GM21528 (cell line): ENCODE measurements around the gene MT2A.
"Not testable (repeated sequence)": the region's sequence is repeated elsewhere in the genome, so short reads cannot be mapped to it uniquely, and the experiment has no call there.

ENCODE experiments used
- ATAC-seq: cut with Tn5 transposase; IDR thresholded peaks from one replicate; pipeline ENCODE4 v1.9.1; 2021; ENCODE audit warnings: mild to moderate bottlenecking, moderate library complexity; ENCODE audit not compliant: unreplicated experiment, low FRiP score

Gene MT2A

DNA sequence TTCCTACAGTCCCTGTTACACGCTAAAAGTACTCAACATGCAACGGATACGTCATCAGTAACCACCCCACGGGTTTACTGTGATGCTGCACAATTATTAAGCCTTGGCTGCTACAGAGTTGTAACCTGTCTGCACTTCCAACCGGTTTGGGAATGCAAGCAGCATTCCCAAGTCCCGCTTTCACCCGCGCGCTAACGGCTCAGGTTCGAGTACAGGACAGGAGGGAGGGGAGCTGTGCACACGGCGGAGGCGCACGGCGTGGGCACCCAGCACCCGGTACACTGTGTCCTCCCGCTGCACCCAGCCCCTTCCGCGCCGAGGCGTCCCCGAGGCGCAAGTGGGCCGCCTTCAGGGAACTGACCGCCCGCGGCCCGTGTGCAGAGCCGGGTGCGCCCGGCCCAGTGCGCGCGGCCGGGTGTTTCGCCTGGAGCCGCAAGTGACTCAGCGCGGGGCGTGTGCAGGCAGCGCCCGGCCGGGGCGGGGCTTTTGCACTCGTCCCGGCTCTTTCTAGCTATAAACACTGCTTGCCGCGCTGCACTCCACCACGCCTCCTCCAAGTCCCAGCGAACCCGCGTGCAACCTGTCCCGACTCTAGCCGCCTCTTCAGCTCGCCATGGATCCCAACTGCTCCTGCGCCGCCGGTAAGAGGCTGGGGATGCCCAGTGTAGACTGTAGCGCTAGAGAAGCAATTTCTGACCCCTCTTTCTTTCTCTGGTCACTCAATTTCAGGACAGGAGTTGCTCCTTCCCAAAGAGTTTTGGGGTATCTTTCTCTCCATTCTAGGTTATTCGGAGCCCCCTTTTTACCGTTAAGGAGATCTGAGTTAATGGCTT, at the start of gene MT2A:
TSS of gene MT2A (plus strand) at position 542 of the 833 bp plus-strand sequence. CDS start at position 614, 72 bp downstream.
- ATAC-seq = peak; percentile 80

DNA sequence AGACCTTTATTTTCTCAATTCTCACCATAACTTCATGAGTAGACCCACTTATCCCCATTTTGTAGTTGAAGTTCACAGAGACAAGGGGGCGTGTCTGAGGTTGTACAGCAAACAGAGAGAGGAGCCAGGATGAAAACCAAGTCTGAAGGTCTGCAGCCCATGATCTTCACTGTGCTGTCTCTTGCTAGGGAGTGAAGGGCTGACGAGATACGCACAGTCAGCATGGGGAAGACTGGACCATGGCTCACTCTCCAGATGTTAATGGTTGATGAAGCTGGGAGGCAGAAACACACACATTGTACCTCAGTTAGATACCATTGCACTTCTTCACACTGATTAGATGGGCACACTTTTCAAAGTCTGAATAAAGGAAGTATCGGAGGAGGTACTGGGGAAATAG, 49.3 kb upstream of the MT2A start:
- ATAC-seq = no peak

DNA sequence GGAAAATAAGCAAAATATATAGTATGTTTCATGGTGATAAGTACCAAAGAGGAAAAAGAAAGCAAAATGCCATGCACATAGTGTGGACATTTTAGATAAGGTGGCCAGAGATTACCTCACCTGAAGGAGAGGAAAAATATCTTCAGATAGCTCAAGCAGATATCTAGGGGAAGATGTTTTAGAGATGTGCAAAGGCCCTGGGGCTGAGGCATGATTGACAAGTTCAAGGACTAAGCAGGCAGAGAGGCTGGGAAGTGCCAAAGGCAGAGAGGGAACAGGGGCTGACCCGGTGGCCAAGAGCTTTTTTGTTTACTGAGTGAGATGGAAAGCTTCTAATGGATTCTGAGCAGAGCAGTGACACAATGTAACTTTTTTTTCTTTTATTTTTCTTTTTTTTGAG, 47.9 kb upstream of the MT2A start:
- no peak for ATAC-seq

DNA sequence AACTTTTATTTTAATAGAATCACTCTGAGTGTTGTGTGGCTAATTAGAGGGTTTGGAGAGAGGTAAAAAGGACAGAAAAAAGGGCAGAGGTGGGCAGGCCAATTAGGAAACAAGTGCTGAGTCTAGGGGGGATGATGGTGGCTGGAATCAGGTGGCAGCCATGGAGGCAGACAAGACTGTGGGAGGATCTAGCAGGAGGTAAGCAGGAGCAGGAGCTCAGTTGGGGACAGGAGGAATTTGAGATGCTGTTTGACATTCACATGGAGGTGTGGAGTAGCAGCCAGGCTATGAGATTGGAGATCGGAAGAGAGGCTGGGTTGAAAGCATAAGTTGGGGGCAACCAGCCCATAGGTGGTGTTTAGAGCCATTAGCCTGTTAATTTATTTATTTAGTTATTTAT, 47.3 kb upstream of the MT2A start:
- no peak for ATAC-seq

DNA sequence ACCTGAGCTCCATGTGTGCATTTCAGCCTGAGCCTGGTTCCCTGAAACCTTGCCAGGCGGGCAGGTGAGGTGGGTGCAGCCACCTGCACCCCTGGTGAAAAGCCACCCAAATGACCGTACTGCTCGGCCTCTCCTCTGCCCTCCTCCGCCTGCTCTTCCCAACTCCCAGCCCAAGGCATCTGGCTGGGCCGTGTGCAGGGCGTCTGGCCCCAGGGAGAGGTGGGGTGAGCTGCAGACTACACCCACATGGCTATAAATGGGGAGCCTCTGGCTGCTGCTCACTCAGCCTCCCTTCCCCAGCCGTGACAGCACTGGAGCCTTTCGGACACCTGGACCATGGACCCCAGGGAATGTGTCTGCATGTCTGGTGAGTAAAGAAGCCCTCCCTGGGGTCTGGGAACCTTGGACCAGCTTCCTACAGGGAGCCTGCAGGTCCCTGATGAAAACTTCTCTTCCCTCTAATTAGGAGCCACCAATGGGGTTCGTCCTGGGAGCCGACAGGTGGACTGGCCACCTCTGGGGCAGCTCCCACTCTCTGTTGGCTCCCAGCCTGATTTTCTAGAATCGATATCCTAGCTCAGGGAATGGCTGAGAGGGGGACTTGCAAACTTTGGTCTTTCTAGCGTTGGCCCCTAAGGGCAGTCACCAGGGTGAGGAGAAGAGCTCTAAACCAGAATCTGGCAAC, 43.4 kb upstream of the MT2A start, which contains the start of gene MT4:
TSS of gene MT4 (plus strand) at position 281 of the 685 bp plus-strand sequence. CDS start at position 337, 56 bp downstream.
- no peak for ATAC-seq

DNA sequence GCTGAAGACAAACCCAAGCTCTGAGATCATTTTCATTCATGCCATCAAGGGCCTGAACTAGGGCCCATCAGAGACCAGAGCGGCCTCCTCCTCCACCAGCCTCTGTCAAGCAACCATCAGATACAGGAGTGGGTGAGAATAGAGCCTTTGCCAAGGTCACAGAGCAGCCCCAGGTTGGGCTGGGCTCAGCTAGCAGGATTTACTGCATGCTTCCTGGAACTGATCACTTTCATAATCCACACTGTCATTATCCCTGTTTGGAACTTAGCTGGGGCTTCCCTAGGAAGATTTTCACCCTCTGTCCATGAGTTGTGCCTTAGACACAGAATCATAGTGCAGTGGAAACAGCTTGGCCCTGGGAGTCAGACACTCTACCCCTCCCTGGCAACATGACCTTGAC, 38.4 kb upstream of the MT2A start:
- ATAC-seq = no peak

DNA sequence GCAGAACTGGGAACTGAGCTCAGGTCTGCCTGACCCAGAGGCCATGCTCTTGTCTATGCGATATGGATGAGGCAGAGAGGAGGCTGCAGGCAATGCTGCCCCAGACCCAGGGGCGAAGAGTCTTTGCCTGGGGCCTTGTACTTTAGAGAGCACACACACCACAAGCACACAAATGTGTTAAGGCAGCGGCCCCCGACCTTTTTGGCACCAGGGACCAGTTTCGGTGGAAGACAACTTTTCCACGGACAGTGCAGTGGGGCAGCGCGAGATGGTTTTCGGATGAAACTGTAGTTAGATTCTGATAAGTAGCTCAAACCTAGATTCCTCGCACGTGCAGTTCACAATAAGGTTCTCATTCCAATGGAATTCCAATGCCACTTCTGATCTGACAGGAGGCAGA, 36.9 kb upstream of the MT2A start:
- ATAC-seq = no peak

DNA sequence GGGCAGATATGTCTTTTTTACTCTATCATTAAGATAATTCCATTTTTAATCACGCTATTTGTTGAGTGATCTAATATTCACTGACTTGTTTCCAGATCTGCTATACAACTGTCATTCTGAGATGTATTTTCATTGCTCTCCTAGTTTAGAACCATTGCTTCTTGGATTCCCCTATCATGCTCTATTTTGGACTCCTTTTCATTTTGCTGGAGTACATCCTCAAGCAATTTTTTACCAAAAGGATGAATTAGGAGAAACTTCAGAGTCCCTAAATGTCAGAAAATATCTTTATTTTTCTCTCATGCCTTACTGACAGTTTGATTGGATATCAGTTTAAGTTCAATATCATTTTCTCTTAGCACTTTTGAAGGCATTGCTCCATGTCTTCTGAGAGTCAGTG, 33.8 kb upstream of the MT2A start:
- no peak for ATAC-seq

DNA sequence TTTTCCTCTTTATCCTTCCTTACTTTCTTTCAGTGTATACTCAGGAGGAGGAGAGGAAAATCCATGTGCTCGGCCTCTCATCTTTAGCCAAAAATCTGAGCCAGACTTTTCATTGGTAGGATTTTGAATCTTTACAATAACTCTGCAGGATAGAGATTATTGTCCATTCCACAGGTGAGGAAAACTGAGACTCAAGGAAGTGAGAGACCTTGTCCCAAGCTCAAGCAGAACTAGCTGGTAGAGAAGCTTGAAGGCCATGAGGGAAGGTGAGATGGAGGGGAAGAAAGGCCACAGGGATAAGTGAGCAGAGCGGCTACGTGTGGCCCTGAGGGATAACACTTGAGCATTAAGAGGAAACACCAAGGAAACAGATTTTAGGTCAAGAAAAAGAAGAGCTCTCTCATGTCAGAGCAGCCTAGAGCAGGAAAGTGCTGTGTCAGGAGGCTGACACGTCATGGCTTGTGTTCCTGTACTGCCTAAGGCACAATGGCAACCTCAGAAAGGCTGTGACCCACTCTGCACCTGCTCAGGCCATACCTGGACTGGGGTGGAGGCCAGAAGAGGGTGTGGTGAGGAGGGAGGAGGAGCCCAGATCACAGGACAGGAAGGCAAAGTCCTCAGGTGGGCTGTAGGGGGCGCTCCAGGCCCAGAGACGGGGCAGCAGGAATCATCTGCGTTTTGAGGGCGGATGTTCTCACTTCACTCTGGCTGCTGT, 31.6 kb upstream of the MT2A start:
- ATAC-seq = no peak

DNA sequence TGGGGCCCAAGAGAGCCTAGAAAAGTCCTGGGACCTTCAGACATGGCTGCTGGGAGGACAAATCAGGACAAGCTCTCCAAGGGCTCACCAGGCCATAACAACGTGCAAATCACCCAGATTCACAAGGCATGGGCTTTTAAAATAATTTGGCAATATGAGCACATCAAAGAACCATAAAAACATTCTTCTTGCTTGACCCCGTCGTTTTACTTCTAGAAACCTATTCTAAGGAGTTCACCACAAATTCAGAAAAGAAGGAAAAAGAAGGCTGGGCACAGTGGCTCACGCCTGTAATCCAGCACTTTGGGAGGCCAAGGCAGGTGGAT, 31.1 kb upstream of the MT2A start:
- no peak for ATAC-seq

DNA sequence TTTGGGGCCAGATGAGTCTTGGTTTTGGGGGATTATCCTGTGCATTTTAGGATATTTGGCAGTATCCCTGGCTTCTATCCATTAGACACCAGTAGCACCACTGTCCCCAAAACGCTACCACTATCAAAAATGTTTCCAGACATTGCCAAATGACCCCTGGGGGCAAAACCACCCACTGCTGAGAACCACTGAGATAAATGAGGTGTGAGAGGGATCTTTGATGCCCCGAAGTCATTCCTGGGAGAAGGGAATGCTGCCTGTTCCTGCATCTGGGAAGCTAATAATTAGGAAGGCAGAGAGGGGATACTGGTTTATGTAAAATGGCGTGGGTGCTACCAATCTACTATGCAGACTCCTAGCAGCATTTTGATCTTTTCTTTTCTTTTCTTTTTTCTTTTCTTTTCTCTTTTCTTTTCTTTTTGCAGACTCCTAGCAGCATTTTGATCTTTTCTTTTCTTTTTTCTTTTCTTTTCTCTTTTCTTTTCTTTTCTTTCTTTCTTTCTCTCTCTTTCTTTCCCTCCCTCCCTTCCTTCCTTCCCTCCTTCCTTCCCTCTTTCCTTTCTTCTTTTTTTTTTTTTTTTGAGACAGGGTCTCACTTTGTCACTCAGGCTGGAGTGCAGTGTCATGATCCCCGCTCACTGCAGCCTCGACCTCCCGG, 27.9 kb upstream of the MT2A start:
- no peak for ATAC-seq

DNA sequence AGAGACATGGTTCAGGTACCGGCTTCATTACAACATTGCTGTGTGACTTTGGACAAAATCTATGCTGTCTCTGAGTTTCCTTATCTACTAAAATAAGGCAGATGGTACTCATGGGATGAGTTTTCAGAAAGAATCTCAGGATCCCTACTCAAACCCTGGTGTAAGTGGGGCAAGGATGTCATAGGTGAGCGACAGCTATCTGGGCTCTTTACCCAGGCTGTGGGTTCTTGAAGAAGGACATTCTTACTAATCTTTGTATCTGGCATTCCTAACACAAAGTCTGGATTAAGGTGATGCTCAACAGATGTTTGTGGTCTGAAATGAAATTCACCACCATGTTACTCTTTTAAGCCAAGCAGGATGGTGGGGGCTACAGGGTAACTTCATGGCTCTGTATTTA, 25.5 kb upstream of the MT2A start:
- not testable (repeated sequence) for ATAC-seq

DNA sequence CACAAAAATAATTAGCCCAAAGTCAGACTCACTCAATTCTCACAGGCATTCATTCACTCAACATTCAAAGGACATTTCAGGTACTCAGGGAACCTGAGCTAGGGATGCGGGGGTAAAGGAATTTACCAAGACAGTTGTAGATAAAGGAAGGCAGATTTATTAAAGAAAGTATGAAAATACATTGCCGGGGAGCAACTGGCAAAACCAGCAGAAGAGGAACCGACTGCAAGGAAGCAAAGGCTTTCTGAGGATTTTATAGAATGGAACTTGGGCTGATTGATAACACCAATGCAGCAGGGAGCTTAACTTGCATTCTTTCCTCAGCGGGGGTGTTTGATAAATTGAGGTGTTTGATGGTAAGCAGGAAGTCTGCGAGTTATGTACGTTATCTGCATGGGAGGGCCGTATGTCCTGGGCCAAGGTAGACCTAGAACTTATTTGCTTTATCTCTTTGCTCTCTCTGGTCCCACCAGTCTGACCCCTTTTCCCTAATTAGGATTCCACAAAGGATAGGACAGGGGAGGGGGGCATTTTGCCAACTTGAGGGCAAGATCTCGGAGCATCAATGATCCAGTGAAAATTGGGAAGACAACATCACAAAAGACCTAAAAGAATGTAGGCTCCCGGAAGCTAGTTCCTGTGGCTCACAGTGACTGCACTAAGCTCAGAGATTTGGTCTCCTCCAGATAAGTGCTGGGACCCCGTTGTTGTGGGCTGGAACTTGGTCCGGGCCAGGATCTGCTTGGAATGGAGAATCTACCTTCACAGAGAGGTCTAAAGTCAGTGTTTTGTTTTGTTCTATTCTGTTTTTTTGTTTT, 24.8 kb upstream of the MT2A start:
- ATAC-seq = no peak

DNA sequence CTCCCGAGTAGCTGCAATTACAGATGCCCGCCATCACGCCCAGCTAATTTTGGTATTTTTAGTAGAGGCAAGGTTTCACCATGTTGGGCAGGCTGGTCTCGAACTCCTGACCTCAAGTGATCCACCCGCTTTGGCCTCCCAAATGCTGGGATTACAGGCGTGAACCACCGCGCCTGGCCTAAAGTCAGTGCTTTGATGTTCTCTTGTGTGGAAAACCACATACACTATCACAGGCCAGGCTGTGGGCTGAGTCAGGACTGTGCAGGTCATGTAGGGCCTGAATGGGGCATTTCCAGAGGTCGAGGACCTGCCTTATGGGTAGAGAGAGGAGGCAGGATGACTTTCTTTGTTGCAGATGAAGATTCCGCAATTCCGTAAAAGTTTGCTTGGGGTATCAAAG, 24.1 kb upstream of the MT2A start:
- ATAC-seq = no peak

DNA sequence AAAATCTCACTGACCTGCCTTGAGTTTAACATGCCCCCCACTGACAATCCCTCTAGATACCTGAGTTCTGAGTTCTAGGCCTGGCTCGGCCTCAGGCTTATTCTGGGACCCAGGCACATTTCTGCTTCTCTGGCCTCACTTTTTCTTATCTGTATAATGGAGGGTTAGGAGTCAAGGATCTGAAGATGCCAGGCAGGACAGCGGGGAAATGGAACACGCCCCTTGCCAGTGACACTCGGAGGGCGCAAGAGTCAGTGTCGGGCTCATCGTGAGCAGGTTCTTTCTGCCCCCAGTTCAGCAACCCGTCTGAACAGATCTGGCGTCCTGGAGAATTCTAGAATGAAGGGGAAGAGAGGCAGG, 19.6 kb upstream of the MT2A start:
- no peak for ATAC-seq

DNA sequence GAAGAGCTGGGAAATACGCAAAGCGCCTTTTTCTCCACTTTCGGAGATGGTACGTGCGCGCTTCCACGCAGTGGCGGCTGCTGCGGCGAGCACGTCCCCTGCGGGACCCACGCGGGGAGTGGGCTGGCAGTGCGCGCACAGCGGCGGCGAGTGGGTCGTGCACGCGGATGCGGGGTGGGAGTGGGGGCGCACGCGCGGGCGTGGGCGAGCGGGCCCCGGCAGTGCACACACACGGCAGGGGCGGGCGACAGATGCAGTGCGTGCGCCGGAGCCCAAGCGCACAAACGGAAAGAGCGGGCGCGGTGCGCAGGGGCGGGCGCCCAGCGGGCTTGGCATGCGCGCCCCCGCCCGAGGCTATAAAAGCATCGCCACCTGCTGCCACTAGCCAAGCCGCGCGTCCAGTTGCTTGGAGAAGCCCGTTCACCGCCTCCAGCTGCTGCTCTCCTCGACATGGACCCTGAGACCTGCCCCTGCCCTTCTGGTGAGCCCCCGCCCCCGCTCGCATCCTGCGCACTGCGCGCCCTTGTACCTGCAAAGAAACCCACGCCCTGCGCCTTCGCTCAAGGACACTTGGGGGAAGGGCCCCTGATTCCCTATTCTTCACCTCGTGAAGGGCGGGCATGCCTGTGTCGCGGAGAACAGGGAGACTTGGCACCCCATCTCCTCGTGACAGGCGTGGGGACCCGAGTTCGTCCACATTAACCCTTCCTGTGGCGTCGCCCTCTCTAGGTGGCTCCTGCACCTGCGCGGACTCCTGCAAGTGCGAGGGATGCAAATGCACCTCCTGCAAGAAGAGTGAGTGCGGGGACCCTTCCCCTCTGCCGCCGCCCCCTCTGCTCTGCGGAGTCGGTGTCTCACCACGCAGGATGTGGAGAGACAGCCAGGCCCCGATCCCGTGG, 19.0 kb upstream of the MT2A start, which contains the start of gene MT3:
TSS of gene MT3 (plus strand) at position 388 of the 899 bp plus-strand sequence. CDS start at position 451, 63 bp downstream.
- no peak for ATAC-seq

DNA sequence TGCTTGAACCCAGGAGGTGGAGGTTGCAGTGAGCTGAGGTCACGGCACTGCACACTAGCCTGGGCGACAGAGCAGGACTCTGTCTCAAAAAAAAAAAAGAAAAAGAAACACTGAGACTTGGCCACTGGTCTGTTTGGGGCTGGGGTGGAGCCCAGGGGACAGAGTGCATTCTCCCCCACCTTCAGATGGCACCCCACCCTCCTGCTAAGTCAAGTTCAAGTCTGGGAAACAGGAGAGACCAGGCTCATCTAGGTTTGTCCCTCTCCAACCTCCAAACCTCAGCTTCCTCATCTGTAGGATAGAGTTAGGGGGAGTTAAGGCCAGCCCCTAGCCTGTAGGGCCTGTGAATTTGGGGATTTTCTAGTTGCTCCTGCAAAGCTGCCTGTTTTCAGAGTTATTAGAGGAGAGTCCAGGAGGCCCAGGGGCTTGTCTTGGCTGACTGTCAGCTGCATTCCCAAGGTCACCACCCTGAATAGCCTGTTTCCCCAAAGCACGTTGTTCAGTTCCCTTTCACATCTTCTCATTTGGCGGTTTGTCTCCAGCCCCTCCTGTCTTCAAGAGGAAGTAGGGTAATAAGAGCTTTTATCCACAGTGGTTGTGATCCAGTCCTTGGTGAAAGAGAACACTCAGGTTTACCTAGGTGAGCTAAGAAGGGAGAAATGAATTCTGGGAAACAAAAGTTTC, 16.9 kb upstream of the MT2A start:
- no peak for ATAC-seq

DNA sequence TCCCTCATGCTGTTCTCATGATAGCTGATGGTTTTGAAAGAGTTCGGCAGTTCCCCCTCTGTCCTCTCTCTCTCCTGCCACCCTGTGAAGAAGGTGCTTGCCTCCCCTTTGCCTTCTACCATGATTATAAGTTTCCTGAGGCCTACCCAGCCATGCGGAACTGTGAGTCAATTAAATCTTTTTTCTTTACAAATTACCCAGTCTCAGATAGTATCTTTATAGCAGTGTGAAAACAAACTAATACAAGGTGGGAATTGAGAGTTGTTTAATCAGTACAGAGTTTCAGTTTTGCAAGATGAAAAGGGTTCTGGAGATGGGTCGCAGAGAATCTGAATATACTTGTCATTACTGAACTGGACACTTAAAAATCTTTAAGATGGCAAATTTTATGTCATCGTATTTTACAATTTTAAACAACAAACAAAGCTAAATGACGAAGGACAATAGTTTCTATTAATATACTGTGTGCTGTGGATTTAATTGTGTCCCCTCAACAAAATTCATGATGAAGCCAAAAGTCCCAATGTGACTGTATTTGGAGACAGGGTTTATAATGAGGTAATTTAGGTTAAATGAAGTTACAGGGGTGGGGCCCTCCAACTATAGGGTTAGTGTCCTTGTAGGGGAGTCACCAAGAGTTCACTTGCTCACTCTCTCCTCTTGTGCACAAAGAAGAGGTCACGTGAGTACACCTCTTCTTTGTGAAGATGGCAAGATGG, 14.7 kb upstream of the MT2A start:
- no peak for ATAC-seq
